SIG-M5 treated with dmso at 0.1 percent for 504 hours (cell line): ENCODE measurements around the gene UBR4.
"Not testable (repeated sequence)": the region's sequence is repeated elsewhere in the genome, so short reads cannot be mapped to it uniquely, and the experiment has no call there.

ENCODE experiments used
- DNase-seq: peaks from one replicate; lab custom pipeline; 2025; ENCODE audit not compliant: unreplicated experiment; lab: John Stamatoyannopoulos, UW

Gene UBR4

GRCh38 chr1:19209990-19210771 is at the start of gene UBR4:
UBR4 (minus strand) TSS chr1:19210266; CDS start chr1:19210248, 18 bp downstream.
- DNase-seq, result peak; percentile 86

- no peak for DNase-seq
These were observed 48.3 kb upstream of the UBR4 start for GRCh38 chr1:19258353-19258752.

- no peak for DNase-seq
These were observed 47.3 kb upstream of the UBR4 start for GRCh38 chr1:19257178-19257914.

GRCh38 chr1:19256301-19256700 is 46.2 kb upstream of the UBR4 start:
- DNase-seq, result not testable (repeated sequence)

- no peak for DNase-seq
These were observed 45.2 kb upstream of the UBR4 start for GRCh38 chr1:19255288-19255687.

GRCh38 chr1:19254416-19254815 is 44.4 kb upstream of the UBR4 start:
- DNase-seq, result no peak

- peak; percentile 81 for DNase-seq
These were observed 41.5 kb upstream of the UBR4 start, which contains the start of the genes EMC1 and MRTO4 for GRCh38 chr1:19251305-19252196. EMC1 (minus strand) TSS chr1:19251524; CDS start chr1:19251509, 15 bp downstream. MRTO4 (plus strand) TSS chr1:19251805; CDS start chr1:19251836, 31 bp downstream.

GRCh38 chr1:19250629-19251304 is 40.7 kb upstream of the UBR4 start:
- DNase-seq, result no peak

- peak; percentile 80 for DNase-seq
These were observed 30.8 kb upstream of the UBR4 start for GRCh38 chr1:19240673-19241538.

- no peak for DNase-seq
These were observed 29.8 kb upstream of the UBR4 start for GRCh38 chr1:19239876-19240275.

GRCh38 chr1:19234224-19234623 is 24.2 kb upstream of the UBR4 start:
- no peak for DNase-seq

- no peak for DNase-seq
These were observed 22.4 kb upstream of the UBR4 start for GRCh38 chr1:19232524-19232846.

- not testable (repeated sequence) for DNase-seq
These were observed 21.9 kb upstream of the UBR4 start for GRCh38 chr1:19231736-19232523.

- no peak for DNase-seq
These were observed 19.8 kb upstream of the UBR4 start for GRCh38 chr1:19229828-19230325.

GRCh38 chr1:19229229-19229628 is 19.2 kb upstream of the UBR4 start:
- DNase-seq, result no peak

- DNase-seq, result no peak
These were observed 13.1 kb upstream of the UBR4 start for GRCh38 chr1:19222979-19223824.

GRCh38 chr1:19222573-19222972 is 12.5 kb upstream of the UBR4 start:
- DNase-seq, result no peak

GRCh38 chr1:19220991-19221390 is 10.9 kb upstream of the UBR4 start:
- DNase-seq, result peak; percentile 45
